H1 (cell line): Measurements from ENCODE around the gene IFT25. TPM values are rescaled to one million over a fixed set of nuclear protein-coding genes. Genes with fewer than 3 reads are reported as not detected.

Experiments used
- ASH2L ChIP-seq: fragments of 200-600, 300-600 bp; sonication (generic); IDR thresholded peaks from one replicate; pipeline ENCODE4 v1.7.1; 2017; ENCODE audit warnings: low read length
- CHD7 ChIP-seq: fragments of 300-600 bp; sonication (generic); IDR thresholded peaks from 2 replicates; pipeline ENCODE4 v1.7.1; 2012; ENCODE audit warnings: low read length, moderate library complexity, mild to moderate bottlenecking, inconsistent platforms; ENCODE audit not compliant: insufficient replicate concordance
- POU5F1 ChIP-seq: IDR thresholded peaks from 2 replicates; pipeline ENCODE4 v1.6.1; 2011; ENCODE audit warnings: low read depth, mild to moderate bottlenecking, low read length, moderate library complexity
- RNF2 ChIP-seq: fragments of 200-900, 300-1000 bp; sonication (generic); IDR thresholded peaks from 2 replicates; pipeline ENCODE4 v1.7.1; 2016; ENCODE audit warnings: borderline replicate concordance, low read depth, mild to moderate bottlenecking, antibody characterized with exemption, low read length; ENCODE audit not compliant: poor library complexity, severe bottlenecking; ENCODE audit errors: missing control alignments
- polyA plus RNA-seq, 7 experiments: library from polyadenylated mRNA; depleted of rRNA in 3 of 7; stranded (reverse) in 5 of 7; unstranded in 2 of 7; fragments of >200 nt in 5 of 7; fragments of 200-250 nt in 2 of 7; gene quantifications; 1 replicate in 5 of 7; 2 replicates in 1 of 7; 4 replicates in 1 of 7; pipeline versions ENCODE4 v1.2.1 to v1.2.3, GENCODE V29; 2011 to 2013; ENCODE audit warnings: missing spikeins in 2 of 7, mixed read lengths in 2 of 7
- total RNA-seq: library from RNA; stranded (reverse); fragmentation: NEBNext Ultra II Directional; extraction: Animal tissue kit (Norgen Biotek cat#: 25700); gene quantifications from 2 replicates; pipeline ENCODE4 v1.2.1, GENCODE V29; 2021

IFT25 gene
- total and polyA plus RNA-seq, 2 of the 8 experiments (the other 6 are each of a cell fraction or from before 2014, with no cell fraction given) = 15.0 to 36.3 TPM

DNA sequence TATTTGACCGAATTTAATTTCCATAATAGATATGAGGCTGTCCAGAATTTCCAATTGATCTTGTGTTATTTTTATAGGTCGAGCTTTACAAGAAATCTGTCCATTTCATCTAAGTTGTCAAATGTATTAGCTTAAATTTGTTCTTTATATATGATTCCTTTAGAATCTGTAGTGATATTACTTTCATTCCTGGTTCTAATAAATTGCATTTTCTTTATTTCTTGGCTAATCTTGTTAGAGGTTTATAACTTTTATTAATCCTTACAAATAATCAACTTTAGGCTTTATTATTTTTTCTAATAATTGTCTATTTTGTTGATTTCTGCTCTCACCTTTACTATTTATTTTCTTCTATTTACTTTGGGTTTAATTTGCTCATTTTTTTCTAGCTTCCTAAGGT is 14.0 kb downstream of the IFT25 start (continued):
- TF ChIP-seq CHD7 = no peak
- TF ChIP-seq POU5F1 = no peak
- TF ChIP-seq ASH2L = no peak
- TF ChIP-seq RNF2 = no peak
- TF ChIP-seq, all 59 proteins: peak for 0
